Parathyroid adenoma (tissue), 2 donors: ENCODE data around the gene PAK2.
"Not testable (repeated sequence)": the region's sequence is repeated elsewhere in the genome, so short reads cannot be mapped to it uniquely, and the experiment has no call there.

Experiments used
- H2AFZ ChIP-seq: fragments of 300-600 bp; sonication (generic); one replicate; pipeline ENCODE4 v1.7.0; 2017; ENCODE audit warnings: antibody characterized with exemption, mild to moderate bottlenecking
- H3K27ac ChIP-seq: fragments of 300-600 bp; sonication (generic); one replicate; pipeline ENCODE4 v1.7.0; 2017
- H3K27me3 ChIP-seq: fragments of 300-600 bp; sonication (generic); one replicate; pipeline ENCODE4 v1.7.0; 2017; ENCODE audit warnings: low read length; ENCODE audit not compliant: control insufficient read depth, insufficient read depth
- H3K36me3 ChIP-seq: fragments of 300-600 bp; sonication (generic); one replicate; pipeline ENCODE4 v1.7.0; 2017; ENCODE audit warnings: low read length; ENCODE audit not compliant: control insufficient read depth, insufficient read depth
- H3K4me1 ChIP-seq: fragments of 300-600 bp; sonication (generic); one replicate; pipeline ENCODE4 v1.7.0; 2017; ENCODE audit warnings: control low read depth
- H3K4me2 ChIP-seq: fragments of 300-600 bp; sonication (generic); one replicate; pipeline ENCODE4 v1.7.0; 2017; ENCODE audit warnings: low read length
- H3K4me3 ChIP-seq: fragments of 300-600 bp; sonication (generic); one replicate; pipeline ENCODE4 v1.7.0; 2017; ENCODE audit warnings: low read depth, low read length
- H3K79me2 ChIP-seq: fragments of 300-600 bp; sonication (generic); one replicate; pipeline ENCODE4 v1.7.0; 2017; ENCODE audit warnings: control low read depth
- H3K9ac ChIP-seq: fragments of 300-600 bp; sonication (generic); one replicate; pipeline ENCODE4 v1.7.0; 2017; ENCODE audit warnings: mild to moderate bottlenecking
- H3K9me3 ChIP-seq: fragments of 300-600 bp; sonication (generic); one replicate; pipeline ENCODE4 v1.7.0; 2017; ENCODE audit warnings: low read length; ENCODE audit not compliant: control insufficient read depth
- CTCF ChIP-seq: fragments of 300-600 bp; sonication (generic); IDR thresholded peaks from one replicate; pipeline ENCODE4 v1.7.0; 2017; ENCODE audit warnings: antibody characterized with exemption, mild to moderate bottlenecking
- donor health status: primary hyperparathyroidism.

The PAK2 gene

GRCh38 chr3:196842567-196843434, 103.1 kb downstream of the PAK2 start:
- TF ChIP-seq CTCF, result no peak
- Histone ChIP-seq H3K4me3 (no peak overlapping the region), H3K9ac (no peak overlapping the region), H3K27me3 (no peaks in the 10 kb centered on the region), H3K4me2 (no peak overlapping the region), H3K9me3 (no peaks in the 10 kb centered on the region), H3K36me3 (no peaks in the 10 kb centered on the region), H2AFZ (peak overlapping the region; percentile 10), H3K27ac (no peak overlapping the region), H3K79me2 (no peaks in the 10 kb centered on the region), H3K4me1 (peaks cover 8% of the 10 kb centered on the region)

GRCh38 chr3:196843435-196844110, 103.9 kb downstream of the PAK2 start:
- Histone ChIP-seq H3K36me3 (no peaks in the 10 kb centered on the region), H3K4me2 (peak overlapping the region; percentile 66), H3K9ac (no peak overlapping the region), H3K9me3 (no peaks in the 10 kb centered on the region), H3K27me3 (no peaks in the 10 kb centered on the region), H3K79me2 (no peaks in the 10 kb centered on the region), H2AFZ (peak overlapping the region; percentile 8), H3K4me1 (peaks cover 8% of the 10 kb centered on the region), H3K27ac (peak overlapping the region; percentile 55), H3K4me3 (peak overlapping the region; percentile 44)
- no peak for TF ChIP-seq CTCF

GRCh38 chr3:196844235-196845219, 104.9 kb downstream of the PAK2 start:
- H3K27ac ChIP-seq, result peak overlapping the region; percentile 55
- H3K79me2 ChIP-seq, H3K9ac ChIP-seq, H3K36me3 ChIP-seq, H3K27me3 ChIP-seq, H3K9me3 ChIP-seq, H3K4me1 ChIP-seq: not testable (repeated sequence)
- peak overlapping the region; percentile 44 for H3K4me3 ChIP-seq
- peak overlapping the region; percentile 66 for H3K4me2 ChIP-seq
- H2AFZ ChIP-seq, result peak overlapping the region; percentile 8

GRCh38 chr3:196848375-196848774, 108.7 kb downstream of the PAK2 start:
- not testable (repeated sequence) for H3K9ac ChIP-seq, H3K4me2 ChIP-seq, H3K4me1 ChIP-seq, H3K9me3 ChIP-seq, H3K79me2 ChIP-seq, H3K4me3 ChIP-seq, H3K27ac ChIP-seq, H3K27me3 ChIP-seq, H3K36me3 ChIP-seq, H2AFZ ChIP-seq

- Histone ChIP-seq H3K27me3 (no peaks in the 10 kb centered on the region), H3K9me3 (no peaks in the 10 kb centered on the region), H3K4me1 (peaks cover under 1% of the 10 kb centered on the region), H3K27ac (no peak overlapping the region), H3K4me2 (no peak overlapping the region), H3K4me3 (no peak overlapping the region), H2AFZ (no peak overlapping the region), H3K79me2 (no peaks in the 10 kb centered on the region), H3K9ac (no peak overlapping the region), H3K36me3 (no peaks in the 10 kb centered on the region)
- no peak for TF ChIP-seq CTCF
Measured at GRCh38 chr3:196849180-196849741, 109.6 kb downstream of the PAK2 start.

GRCh38 chr3:196863000-196863399, 123.3 kb downstream of the PAK2 start:
- not testable (repeated sequence) for H3K4me3 ChIP-seq, H3K4me2 ChIP-seq, H3K36me3 ChIP-seq, H3K9ac ChIP-seq, H3K9me3 ChIP-seq, H3K79me2 ChIP-seq, H3K4me1 ChIP-seq, H2AFZ ChIP-seq, H3K27ac ChIP-seq, H3K27me3 ChIP-seq
